NCI-H526 (cell line): ENCODE data around the gene CNIH2.

Source experiments
- DNase-seq, 2 experiments: peaks; one replicate each; lab custom pipeline; 2025; lab: John Stamatoyannopoulos, UW

CNIH2 gene

DNA sequence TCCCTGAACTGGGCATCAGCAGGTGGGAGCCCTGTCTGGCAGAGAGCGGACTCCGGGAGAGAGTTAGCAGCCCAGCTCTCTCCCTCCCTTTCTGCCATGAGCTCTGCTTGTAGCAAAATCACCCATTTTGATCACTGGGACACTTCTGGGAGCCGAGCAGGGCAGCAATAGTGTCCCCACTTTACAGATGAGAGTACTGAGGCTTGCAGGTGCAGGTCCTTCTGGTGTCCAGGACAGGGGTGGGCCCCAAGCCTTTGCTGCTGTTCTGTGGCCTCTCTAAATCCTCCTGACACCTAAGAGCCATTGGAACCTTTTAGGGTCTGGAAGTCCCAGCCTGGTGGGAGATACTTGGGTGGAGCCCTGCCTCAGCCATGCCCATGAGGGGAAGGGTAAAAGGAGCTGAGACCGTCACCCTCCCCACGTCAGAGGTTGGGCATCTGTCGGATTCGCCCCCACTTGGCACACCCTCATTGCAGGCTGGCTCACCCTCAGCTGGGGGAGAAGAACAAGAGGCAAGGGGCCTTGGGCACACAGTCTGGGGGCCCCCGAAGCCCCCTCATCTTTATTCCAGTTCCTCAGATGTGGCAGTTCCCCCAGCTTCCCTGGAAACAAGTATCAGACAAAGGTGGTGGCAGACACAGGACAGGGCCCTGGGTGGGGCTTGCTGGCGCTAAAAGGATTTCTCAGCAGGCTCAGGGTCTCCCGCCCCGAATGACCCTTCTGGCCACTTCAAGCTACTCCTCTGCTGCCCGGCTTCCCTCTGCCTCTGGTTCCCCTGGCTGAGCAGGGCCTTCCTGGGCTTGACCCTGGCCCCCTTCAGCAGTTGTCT lies 53.8 kb downstream of the CNIH2 start:
- DNase-seq, result no peak

- no peak for DNase-seq
These were observed 54.6 kb downstream of the CNIH2 start for GRCh38 chr11:66332371-66333219.

DNA sequence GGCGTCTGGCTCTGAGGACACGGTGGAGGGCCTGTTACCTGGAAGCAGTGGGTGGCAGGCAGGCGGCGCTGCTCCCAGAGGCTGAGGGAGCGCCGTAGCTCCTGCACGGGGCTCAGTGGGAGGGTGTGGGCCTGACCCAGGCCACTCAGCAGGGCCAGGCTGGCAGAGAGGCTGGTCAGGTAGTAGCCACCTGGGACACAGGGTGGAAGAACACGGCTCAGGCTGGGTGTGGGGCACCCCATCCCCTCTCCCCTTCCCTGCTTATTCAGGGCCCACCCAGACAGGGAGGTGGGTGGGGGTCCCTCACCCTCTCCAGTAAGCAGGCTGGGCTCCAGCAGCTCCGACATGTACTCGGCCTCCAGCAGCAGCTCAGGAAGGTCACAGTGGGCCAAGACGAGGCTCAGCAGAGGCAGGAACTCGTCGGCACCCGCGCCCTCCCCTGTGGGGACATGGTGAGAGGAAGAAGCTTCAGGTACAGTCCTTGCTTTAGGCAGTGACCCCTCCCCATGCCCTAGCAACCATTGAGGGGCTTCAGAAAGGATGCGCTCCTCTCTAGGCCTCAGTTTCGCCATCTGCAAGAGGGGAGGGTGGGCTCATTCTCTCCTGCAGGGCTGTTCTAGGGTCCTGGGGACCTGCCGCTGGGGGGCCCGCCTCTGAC lies 55.4 kb downstream of the CNIH2 start:
- no peak for DNase-seq
